H7 (cell line): ENCODE data around the gene ABCC1. TPM values are rescaled to one million over a fixed set of nuclear protein-coding genes. Genes with fewer than 3 reads are reported as not detected.

Experiments
- DNase-seq: peaks from one replicate; pipeline ENCODE4 v3.0.0; 2012
- H3K27me3 ChIP-seq: 2 replicates; pipeline ENCODE4 v1.6.0; 2011; ENCODE audit warnings: mild to moderate bottlenecking, low read length; ENCODE audit not compliant: control insufficient read depth, insufficient read depth
- H3K36me3 ChIP-seq: replicated peaks from 2 replicates; pipeline ENCODE4 v1.5.1; 2011; ENCODE audit warnings: low read length; ENCODE audit not compliant: control insufficient read depth, insufficient read depth
- H3K4me3 ChIP-seq: 2 replicates; pipeline ENCODE4 v1.5.1; 2011; ENCODE audit warnings: low read depth, mild to moderate bottlenecking, control low read depth, low read length, moderate library complexity; ENCODE audit not compliant: insufficient read depth
- total RNA-seq: library from RNA; depleted of rRNA; stranded (reverse); fragments of >200 nt; shearing (Covaris generic); gene quantifications from 2 replicates; pipeline ENCODE4 v1.2.3, GENCODE V29; 2014

Gene ABCC1
- total RNA-seq, 1 experiment from 2014 or later = 22.0 TPM

DNA sequence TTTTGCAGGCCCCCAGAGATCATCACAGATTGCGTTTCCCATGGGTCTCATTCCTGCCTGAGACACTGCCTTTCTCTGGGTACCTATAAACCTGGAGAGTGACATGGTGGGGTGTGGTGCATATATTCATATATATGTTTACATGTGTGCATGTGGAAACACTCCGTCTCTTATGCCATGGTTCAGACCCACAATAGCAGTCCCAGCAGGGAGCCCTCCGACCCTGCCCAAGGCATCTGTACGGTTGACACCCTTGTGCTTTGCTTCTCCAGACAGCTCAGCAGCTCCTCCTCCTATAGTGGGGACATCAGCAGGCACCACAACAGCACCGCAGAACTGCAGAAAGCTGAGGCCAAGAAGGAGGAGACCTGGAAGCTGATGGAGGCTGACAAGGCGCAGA, 157.1 kb downstream of the ABCC1 start:
- no peaks in the 10 kb centered on the region for H3K27me3 ChIP-seq
- no peak for DNase-seq
- H3K36me3 ChIP-seq = peaks cover 28% of the 10 kb centered on the region
- no peak overlapping the region for H3K4me3 ChIP-seq

DNA sequence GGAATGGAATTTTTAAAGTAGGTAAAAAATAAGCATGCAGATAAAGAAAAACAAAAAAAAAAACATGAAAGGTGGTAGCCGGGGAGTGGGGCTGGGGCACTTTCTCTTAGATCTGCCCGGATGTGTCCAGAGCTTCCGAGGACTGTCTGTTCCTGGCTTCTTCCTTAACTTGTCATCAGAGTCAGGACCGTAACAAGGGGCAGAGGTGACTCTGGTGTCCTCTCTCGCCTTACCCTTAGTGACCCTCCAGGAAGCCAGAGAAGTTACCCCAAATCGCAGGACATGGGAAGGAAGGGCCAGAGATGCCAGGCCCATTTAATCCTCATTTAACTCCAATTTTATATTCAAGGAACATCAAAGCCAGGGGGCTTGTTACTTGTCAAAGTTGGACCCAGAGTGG, 158.4 kb downstream of the ABCC1 start:
- DNase-seq = no peak
- Histone ChIP-seq H3K4me3 (no peak overlapping the region), H3K36me3 (peaks cover 29% of the 10 kb centered on the region), H3K27me3 (no peaks in the 10 kb centered on the region)

DNA sequence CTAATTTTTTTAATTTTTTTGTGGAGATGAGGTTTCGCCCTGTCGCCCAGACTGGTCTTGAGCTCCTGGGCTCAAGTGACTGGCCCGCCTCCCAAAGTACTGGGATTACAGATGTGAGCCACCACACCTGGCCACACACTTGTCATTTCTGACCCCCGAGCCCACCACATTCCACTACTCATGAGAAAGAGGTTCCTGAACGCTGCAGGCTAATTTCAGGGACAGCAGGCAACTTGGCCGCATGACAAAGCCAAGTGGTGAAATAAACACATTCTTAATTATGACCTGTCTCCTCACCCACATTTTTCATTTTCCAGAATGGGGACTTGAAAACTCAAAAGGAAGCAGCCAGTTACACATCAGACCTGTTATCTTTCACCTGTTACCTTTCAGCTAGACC, 159.3 kb downstream of the ABCC1 start:
- Histone ChIP-seq H3K27me3 (no peaks in the 10 kb centered on the region), H3K4me3 (no peak overlapping the region), H3K36me3 (peaks cover 30% of the 10 kb centered on the region)
- DNase-seq = no peak

DNA sequence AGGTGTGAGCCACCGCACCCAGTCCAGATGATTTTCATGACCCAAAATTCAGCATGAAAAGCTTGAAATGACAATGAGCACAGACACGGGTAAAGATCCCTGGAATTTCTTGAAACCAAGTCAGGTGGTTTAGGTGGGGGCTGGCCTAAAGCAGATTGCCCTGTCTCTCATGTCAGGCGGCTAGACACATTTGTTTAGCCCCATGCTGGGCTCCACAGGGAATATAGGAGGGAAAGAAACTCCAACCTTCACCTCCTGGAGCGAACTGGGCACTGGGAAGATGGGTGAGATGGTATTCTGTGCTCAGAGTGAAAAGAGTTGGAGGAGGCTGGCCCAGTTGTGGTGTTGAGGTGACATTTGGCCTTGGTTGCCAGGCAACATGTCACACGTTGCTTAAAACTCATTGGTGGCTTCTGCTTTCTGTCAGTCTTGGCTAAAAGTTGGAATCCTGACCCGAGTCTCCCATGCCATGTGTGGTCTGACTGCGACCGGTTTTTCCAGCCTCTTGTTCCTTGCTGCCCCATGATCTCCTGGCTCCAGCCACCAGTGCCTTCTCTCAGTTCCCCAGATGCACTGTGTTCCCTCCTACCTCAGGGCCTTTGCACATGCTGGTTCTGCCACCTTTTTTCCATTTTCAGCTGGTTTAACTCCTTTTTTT, 160.2 kb downstream of the ABCC1 start:
- Histone ChIP-seq H3K4me3 (no peak overlapping the region), H3K36me3 (peaks cover 28% of the 10 kb centered on the region), H3K27me3 (no peaks in the 10 kb centered on the region)
- no peak for DNase-seq

DNA sequence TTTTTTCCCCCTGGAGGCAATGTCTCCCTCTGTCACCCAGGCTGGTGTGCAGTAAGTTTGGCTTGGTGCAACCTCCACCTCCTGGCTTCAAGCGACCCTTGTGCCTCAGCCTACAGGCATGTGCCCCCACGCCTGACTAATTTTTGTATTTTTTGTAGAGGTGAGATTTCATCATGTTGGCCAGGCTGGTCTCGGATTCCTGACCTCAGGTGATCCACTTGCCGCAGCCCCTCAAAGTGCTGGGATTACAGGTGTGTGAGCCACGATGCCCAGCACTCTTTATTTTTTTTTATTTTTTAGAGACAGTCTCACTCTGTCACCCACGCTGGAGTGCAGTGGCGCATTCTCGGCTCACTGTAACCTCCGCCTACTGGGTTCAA, 160.7 kb downstream of the ABCC1 start:
- H3K4me3 ChIP-seq = no peak overlapping the region
- no peaks in the 10 kb centered on the region for H3K27me3 ChIP-seq
- H3K36me3 ChIP-seq = peaks cover 32% of the 10 kb centered on the region
- DNase-seq = no peak

DNA sequence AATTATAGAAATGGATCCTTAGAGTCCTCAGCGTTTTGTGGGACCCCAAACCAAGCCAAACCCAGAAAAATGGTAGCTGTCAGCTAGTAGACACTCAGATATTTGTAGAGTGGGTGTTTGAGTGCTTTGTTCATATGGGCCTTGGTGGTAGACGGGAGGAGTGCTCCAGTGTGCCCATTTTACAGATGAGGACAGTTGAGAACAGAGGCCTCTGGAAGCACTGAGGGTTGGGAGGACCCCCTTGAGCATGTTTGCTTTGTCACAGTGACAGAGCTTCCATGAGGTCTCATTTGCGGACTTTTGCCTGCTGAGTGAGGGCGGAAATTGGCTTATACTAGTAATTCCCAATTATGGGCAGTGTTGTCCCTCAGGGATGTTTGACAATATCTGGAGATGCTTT, 162.2 kb downstream of the ABCC1 start:
- DNase-seq = no peak
- Histone ChIP-seq H3K4me3 (no peak overlapping the region), H3K27me3 (no peaks in the 10 kb centered on the region), H3K36me3 (peaks cover 33% of the 10 kb centered on the region)

DNA sequence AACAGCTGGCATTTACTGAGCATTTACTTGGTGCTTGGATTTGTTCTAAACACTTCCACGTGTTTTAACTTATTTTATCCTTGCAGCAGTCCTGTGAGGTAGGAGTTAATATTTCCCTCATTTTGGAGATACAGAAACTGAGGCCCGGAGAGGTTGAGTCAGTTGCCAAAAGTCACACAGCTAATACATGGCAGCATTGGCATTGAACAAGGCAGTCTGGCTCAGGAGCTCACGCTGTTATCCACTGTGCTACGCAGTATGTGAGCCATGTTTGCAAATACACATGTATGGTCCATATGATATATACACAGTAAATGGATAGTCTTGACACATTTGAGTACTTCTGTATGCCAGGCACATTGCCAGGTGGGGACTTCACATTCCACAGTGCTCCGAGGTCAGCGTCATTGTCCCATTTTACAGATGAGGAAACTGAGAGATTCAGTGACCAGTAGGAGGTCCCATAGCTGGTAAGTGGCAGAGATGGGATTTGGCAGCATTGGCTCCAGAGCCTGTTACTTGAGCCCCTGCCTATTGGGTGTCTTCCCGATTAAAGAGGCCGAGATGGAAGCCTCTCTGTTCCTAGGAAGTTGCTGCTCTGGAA, 163.1 kb downstream of the ABCC1 start:
- peaks cover 33% of the 10 kb centered on the region for H3K36me3 ChIP-seq

DNA sequence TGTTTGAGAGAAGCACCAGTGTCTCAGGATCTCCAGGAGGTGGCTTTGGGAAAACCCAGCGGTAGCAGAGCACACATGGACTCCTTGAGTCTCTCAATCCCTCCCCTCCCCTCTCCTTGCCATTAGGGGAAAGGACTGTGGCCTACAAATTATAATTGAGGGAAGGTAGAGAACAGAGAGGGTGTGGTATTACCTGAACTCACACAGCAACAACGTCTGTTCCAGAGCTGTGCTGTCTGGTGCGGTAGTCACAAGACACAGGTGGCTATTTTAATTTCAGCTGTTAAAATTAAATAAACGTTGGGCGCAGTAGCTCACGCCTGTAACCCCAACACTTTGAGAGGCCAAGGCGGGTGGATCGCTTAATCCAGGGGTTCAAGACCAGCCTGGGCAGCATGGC, 163.7 kb downstream of the ABCC1 start:
- H3K4me3 ChIP-seq = no peak overlapping the region
- no peaks in the 10 kb centered on the region for H3K27me3 ChIP-seq
- no peak for DNase-seq
- peaks cover 33% of the 10 kb centered on the region for H3K36me3 ChIP-seq

More for the DNA sequence above, 163.1 kb downstream of the ABCC1 start:
- DNase-seq = no peak
- Histone ChIP-seq H3K4me3 (no peak overlapping the region), H3K27me3 (no peaks in the 10 kb centered on the region)

DNA sequence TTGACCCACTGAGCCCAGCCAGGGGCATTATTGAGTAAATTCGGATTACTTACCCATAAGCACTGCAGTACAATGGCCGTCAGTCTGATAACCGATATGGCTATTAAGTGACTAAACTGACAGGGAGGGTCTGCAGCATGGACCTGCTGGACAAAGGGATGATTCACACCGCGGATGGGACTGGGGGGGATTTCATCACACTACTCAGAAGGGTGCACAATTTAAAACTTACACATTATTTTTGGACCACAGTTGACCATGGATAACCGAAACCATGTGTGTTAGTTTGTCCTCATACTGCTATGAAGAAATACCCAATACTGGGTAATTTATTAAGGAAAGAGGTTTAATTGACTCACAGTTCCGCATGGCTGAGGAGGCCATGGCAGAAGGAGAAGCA, 167.4 kb downstream of the ABCC1 start:
- Histone ChIP-seq H3K4me3 (no peak overlapping the region), H3K27me3 (no peaks in the 10 kb centered on the region), H3K36me3 (peaks cover 24% of the 10 kb centered on the region)
- DNase-seq = no peak

DNA sequence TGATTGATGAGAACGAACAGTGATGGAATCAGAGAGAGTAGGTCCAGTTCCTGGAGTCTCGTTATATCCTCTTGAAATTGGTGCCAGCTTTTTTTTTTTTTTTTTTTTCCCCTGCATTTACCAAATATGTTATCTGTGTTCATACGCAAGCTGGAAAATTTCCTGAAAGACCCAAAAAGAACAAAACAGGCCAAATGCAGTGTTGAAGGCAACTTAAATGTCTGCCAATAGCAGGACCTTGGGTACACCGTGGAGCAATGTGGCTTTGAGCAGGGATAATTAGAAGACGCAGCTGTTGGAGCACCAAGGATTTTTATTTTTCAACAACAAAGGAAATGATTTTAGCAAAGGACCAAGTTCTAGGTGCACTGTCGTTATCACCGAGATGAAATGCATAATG, 168.9 kb downstream of the ABCC1 start:
- H3K36me3 ChIP-seq = peaks cover 23% of the 10 kb centered on the region
- no peaks in the 10 kb centered on the region for H3K27me3 ChIP-seq
- H3K4me3 ChIP-seq = no peak overlapping the region
- no peak for DNase-seq

DNA sequence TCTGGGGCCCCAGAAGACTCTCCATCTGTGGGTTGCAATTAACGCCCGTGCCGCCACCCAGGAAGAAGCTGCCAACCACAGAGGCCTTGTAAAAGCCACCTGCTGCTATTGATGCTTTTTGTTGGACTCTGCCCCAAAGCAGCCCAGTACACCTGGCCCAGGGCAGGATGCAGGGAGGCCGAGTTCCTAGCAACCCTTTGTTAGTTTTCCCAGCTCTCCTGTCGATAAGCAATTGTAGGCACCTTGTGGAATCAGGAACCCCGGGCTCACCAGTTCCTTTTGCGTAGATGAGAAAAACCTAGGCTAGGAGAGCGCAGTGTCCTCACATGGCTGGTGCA, 170.6 kb downstream of the ABCC1 start:
- Histone ChIP-seq H3K36me3 (peaks cover 24% of the 10 kb centered on the region), H3K4me3 (no peak overlapping the region), H3K27me3 (no peaks in the 10 kb centered on the region)
- no peak for DNase-seq

DNA sequence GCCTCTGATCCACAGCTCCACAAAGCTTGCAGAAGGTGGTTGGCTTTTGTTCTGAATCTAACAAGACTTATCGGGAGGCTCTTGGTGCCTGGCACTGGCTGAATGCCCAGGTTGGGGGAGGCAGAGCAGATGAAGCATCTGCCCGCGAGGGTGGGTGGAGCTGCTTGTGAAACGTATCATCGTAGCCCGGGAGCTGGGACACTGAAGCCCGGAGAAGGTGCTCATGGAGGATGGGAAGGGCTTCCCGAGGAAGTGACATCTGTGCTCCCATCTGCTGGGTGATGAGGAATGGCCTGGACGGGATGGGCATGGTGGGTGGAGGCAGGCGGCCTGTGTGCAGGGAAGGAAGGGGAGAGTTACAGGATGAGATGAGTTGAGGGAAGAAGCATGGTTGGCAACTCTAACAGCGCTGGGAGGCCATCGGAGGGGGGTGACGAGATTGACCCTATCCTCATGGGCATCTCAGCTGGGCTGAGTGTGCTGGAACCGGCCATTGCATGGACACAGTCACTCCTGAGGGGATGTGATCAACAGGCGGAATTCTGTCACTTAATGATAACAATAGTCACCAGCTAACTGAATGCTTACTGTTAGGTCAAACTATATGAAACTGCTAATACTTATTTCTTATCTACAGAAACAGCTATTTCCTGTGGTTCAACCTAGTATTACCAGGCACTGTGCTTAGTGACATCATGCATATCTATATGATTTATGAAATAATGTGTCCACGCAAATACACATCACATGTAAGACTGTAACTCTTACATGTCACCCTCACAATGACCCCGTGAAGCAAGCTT, 171.2 kb downstream of the ABCC1 start:
- Histone ChIP-seq H3K36me3 (peaks cover 25% of the 10 kb centered on the region), H3K27me3 (no peaks in the 10 kb centered on the region), H3K4me3 (no peak overlapping the region)
- DNase-seq = no peak

DNA sequence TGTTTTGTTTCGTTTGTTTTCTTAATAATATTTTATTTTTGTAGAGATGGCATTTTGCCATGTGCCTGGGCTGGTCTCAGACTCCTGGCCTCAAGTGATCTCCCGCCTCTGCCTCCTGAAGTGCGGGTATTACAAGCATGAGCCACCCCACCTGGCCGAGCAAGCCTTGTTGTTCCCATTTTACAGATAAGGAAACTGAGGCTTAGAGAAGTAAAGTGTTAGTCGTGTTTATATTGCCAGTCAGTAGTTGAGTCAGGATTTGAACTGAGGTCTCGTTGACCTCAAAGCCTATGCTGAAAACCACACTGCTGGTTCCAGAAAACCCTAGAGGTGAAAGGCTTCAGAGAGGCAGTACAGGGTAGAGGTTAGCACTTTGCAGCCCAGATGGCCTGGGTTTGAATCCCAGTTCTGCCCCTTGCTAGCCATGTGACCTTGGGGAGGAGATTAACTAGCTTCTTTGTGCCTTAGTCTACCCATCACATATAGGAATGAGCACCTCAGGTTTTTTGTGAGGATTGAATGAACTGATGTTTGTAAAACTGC, 171.8 kb downstream of the ABCC1 start:
- Histone ChIP-seq H3K36me3 (peaks cover 25% of the 10 kb centered on the region), H3K27me3 (no peaks in the 10 kb centered on the region), H3K4me3 (no peak overlapping the region)
- no peak for DNase-seq

DNA sequence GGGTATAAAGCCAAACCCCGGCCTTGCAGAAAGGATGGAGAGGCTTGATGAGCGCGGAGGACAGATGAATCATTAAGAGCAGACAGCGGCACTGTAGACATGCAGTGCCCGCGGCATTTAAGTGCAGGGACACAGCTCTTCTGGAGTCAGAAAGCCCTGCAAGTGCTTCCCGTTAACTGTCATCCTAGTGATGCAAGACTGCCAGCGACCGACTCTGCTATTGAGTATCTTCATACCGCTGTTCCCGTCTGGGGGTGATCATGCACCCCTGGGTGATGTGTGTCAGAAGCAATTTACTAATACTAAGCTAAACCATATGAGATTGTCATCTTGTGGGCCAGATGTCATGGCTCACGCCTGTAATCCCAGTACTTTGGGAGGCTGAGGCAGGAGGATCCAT, 172.8 kb downstream of the ABCC1 start:
- Histone ChIP-seq H3K36me3 (peaks cover 23% of the 10 kb centered on the region), H3K27me3 (no peaks in the 10 kb centered on the region), H3K4me3 (no peak overlapping the region)
- no peak for DNase-seq

DNA sequence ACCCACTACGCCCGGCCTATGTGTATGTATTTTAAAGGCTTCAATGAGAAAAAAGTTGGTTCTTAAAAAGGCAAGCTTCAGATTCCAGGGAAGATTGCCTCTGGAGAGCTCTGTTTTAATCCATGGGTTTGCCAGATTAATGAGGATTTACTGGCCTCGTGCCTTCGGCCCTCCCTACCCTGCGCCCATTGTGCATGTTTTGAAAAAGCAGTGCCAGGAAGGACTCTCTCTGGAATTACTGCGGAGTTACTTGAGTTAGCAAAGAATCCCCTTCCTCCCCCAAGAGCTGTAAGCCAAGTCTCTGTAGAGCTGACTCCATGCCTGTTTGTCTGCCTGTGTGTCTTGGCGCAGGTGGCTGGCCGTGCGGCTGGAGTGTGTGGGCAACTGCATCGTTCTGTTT, 175.0 kb downstream of the ABCC1 start:
- H3K36me3 ChIP-seq = peaks cover 22% of the 10 kb centered on the region
- no peaks in the 10 kb centered on the region for H3K27me3 ChIP-seq
- no peak overlapping the region for H3K4me3 ChIP-seq
- no peak for DNase-seq
